Erythroblast (primary cell): ENCODE results near the gene ZDHHC19.

Experiments
- GATA1 ChIP-seq: IDR thresholded peaks from 2 replicates; pipeline ENCODE4 v1.6.1; 2011; ENCODE audit warnings: low read depth, mild to moderate bottlenecking, control low read depth, low read length, moderate library complexity
- POLR2A ChIP-seq: IDR thresholded peaks from 2 replicates; pipeline ENCODE4 v1.6.1; 2011; ENCODE audit warnings: mild to moderate bottlenecking, low read length

DNA sequence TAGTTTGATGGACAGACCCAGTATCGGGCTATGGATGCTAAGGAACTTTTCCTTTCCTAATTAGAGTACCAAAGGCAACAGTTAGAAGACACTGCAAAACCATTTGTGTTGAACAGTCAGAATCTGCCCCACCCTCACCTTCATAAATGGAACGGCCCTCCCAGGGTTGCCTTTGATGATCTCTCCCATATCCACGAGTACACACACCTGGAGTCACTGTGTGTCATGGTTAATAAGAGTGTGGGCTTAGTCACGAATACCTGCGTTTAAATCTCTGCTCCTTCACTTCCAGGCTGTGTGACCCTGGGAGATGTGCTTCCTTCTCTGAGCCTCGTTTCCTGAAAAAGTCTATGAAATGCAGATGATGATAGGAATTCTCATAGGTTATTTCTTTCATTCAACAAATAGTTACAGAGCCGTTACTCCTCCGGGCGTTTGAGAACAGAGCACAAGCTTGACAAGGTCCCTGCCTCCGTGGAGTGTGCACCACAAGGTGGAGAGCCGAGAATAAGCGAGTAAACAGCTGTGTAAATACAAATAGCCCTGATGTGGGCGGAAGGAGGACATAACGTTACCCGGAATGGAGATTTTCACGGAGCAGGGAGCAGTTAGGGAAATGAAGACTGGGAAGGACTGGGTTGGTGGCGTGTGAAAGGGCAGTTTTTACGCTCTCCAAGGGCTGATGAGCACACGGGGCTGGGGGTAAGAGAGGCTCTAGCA, 11.8 kb upstream of the ZDHHC19 start:
- no peak for TF ChIP-seq POLR2A
- no peak for TF ChIP-seq GATA1
